GM23338 (cell line): Measurements from ENCODE around the gene SMARCE1. TPM values are rescaled to one million over a fixed set of nuclear protein-coding genes. Genes with fewer than 3 reads are reported as not detected.

Experiments
- ATAC-seq: fragments of 200-7000 bp; cut with Tn5 transposase; 3 replicates; pipeline ENCODE4 v1.9.1; 2020
- DNase-seq: peaks from one replicate; pipeline ENCODE4 v3.0.0-alpha.2; 2015; ENCODE audit warnings: low spot score
- H2AFZ ChIP-seq: fragments of 200-600 bp; sonication (generic); 2 replicates; pipeline ENCODE4 v1.8.0; 2016; ENCODE audit warnings: antibody characterized with exemption, mild to moderate bottlenecking, moderate library complexity
- H3F3A ChIP-seq: fragments of 200-600 bp; sonication (generic); replicated peaks from 2 replicates; pipeline ENCODE4 v1.8.0; 2017; ENCODE audit warnings: antibody characterized with exemption, mixed run types, low read depth
- H3K27ac ChIP-seq: fragments of 200-600 bp; sonication (generic); 2 replicates; pipeline ENCODE4 v1.6.1; 2016; ENCODE audit warnings: low read depth
- H3K27me3 ChIP-seq: fragments of 200-600 bp; sonication (generic); 2 replicates; pipeline ENCODE4 v1.8.0; 2016; ENCODE audit warnings: mild to moderate bottlenecking, mixed run types, moderate library complexity; ENCODE audit not compliant: insufficient read depth
- H3K36me3 ChIP-seq: fragments of 200-600 bp; sonication (generic); 2 replicates; pipeline ENCODE4 v1.8.0; 2016; ENCODE audit warnings: mild to moderate bottlenecking; ENCODE audit not compliant: insufficient read depth
- H3K4me1 ChIP-seq: fragments of 200-600 bp; sonication (generic); 2 replicates; pipeline ENCODE4 v1.8.0; 2016; ENCODE audit warnings: mild to moderate bottlenecking, moderate library complexity; ENCODE audit not compliant: insufficient read depth
- H3K4me2 ChIP-seq: fragments of 200-600 bp; sonication (generic); 2 replicates; pipeline ENCODE4 v1.7.1; 2017; ENCODE audit warnings: mixed run types
- H3K4me3 ChIP-seq: fragments of 200-600 bp; sonication (generic); 2 replicates; pipeline ENCODE4 v1.6.1; 2016; ENCODE audit warnings: mixed run types
- H3K79me2 ChIP-seq: fragments of 200-600 bp; sonication (generic); replicated peaks from 2 replicates; pipeline ENCODE4 v1.8.0; 2017; ENCODE audit warnings: mild to moderate bottlenecking; ENCODE audit not compliant: insufficient read depth
- H3K9me2 ChIP-seq: fragments of 200-600 bp; sonication (generic); 2 replicates; pipeline ENCODE4 v1.8.0; 2017; ENCODE audit not compliant: insufficient read depth
- H4K20me1 ChIP-seq: fragments of 200-600 bp; sonication (generic); replicated peaks from 2 replicates; pipeline ENCODE4 v1.8.0; 2017; ENCODE audit warnings: mild to moderate bottlenecking; ENCODE audit not compliant: insufficient read depth
- H3K27ac Mint-ChIP-seq: 2 replicates; pipeline ENCODE4 v1.8.0; 2020; ENCODE audit warnings: inconsistent platforms, mild to moderate bottlenecking, moderate library complexity, mixed read lengths
- H3K27me3 Mint-ChIP-seq: 3 replicates; pipeline ENCODE4 v1.8.0; 2022; ENCODE audit warnings: low read depth, mild to moderate bottlenecking, moderate library complexity, mixed read lengths, inconsistent platforms; ENCODE audit not compliant: insufficient read depth, poor library complexity
- H3K36me3 Mint-ChIP-seq: 3 replicates; pipeline ENCODE4 v1.8.0; 2021; ENCODE audit warnings: low read depth, mild to moderate bottlenecking, inconsistent platforms, moderate library complexity, mixed read lengths
- H3K4me1 Mint-ChIP-seq: 3 replicates; pipeline ENCODE4 v1.8.0; 2020; ENCODE audit warnings: mild to moderate bottlenecking, inconsistent platforms, mixed read lengths
- H3K4me3 Mint-ChIP-seq: 3 replicates; pipeline ENCODE4 v1.8.0; 2021; ENCODE audit warnings: moderate library complexity, mild to moderate bottlenecking, inconsistent platforms, mixed read lengths
- H3K9me3 Mint-ChIP-seq: 3 replicates; pipeline ENCODE4 v1.8.0; 2020; ENCODE audit warnings: moderate library complexity, mild to moderate bottlenecking, inconsistent platforms, mixed read lengths
- JUNB ChIP-seq: IDR thresholded peaks from one replicate; pipeline ENCODE4 v1.6.1; 2016; ENCODE audit warnings: antibody characterized with exemption; ENCODE audit not compliant: unreplicated experiment
- NANOG ChIP-seq: IDR thresholded peaks from 2 replicates; pipeline ENCODE4 v1.6.1; 2016; ENCODE audit warnings: antibody characterized with exemption, borderline replicate concordance
- STAT1 ChIP-seq: IDR thresholded peaks from one replicate; pipeline ENCODE4 v1.6.1; 2016; ENCODE audit warnings: antibody characterized with exemption; ENCODE audit not compliant: unreplicated experiment
- polyA plus RNA-seq: library from polyadenylated mRNA; unstranded; fragments of >200 nt; fragmentation: Nextera tagmentation; extraction: Ambion mirVana; gene quantifications from 2 replicates; pipeline ENCODE4 v1.2.1, GENCODE V29; 2016
- total RNA-seq: library from RNA; depleted of rRNA; stranded (reverse); fragments of >200 nt; shearing (Covaris generic); gene quantifications from 2 replicates; pipeline ENCODE4 v1.2.3, GENCODE V29; 2014
- TF ChIP-seq, protein P1 (sequence below): fragments of 250-450 bp; sonication (Bioruptor Pico); IDR thresholded peaks from 2 replicates; pipeline ENCODE4 v1.5.0; 2020; ENCODE audit warnings: mild to moderate bottlenecking, moderate library complexity

Gene SMARCE1
- total and polyA plus RNA-seq, 2 experiments from 2014 or later, result 101 to 258 TPM

DNA sequence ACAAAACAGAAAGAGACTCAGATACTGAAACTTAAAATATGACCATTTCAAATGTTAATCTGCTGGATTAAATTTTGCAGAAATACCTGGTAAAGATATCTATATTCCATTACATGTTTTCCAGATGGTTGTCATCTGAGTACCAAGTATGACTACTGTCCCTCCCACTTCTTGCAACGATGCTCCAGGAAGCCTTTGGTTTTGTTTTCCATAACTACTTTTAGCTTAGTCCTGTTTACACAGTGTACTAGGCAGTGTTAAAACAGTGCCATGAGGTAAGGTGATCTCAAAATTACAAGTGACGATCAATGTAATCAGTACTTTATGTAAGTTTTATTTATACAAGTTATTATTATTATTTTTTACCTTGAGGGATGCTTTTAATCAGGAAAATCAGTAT lies 17.8 kb downstream of the SMARCE1 start (continued):
- TF ChIP-seq, protein P1, sequence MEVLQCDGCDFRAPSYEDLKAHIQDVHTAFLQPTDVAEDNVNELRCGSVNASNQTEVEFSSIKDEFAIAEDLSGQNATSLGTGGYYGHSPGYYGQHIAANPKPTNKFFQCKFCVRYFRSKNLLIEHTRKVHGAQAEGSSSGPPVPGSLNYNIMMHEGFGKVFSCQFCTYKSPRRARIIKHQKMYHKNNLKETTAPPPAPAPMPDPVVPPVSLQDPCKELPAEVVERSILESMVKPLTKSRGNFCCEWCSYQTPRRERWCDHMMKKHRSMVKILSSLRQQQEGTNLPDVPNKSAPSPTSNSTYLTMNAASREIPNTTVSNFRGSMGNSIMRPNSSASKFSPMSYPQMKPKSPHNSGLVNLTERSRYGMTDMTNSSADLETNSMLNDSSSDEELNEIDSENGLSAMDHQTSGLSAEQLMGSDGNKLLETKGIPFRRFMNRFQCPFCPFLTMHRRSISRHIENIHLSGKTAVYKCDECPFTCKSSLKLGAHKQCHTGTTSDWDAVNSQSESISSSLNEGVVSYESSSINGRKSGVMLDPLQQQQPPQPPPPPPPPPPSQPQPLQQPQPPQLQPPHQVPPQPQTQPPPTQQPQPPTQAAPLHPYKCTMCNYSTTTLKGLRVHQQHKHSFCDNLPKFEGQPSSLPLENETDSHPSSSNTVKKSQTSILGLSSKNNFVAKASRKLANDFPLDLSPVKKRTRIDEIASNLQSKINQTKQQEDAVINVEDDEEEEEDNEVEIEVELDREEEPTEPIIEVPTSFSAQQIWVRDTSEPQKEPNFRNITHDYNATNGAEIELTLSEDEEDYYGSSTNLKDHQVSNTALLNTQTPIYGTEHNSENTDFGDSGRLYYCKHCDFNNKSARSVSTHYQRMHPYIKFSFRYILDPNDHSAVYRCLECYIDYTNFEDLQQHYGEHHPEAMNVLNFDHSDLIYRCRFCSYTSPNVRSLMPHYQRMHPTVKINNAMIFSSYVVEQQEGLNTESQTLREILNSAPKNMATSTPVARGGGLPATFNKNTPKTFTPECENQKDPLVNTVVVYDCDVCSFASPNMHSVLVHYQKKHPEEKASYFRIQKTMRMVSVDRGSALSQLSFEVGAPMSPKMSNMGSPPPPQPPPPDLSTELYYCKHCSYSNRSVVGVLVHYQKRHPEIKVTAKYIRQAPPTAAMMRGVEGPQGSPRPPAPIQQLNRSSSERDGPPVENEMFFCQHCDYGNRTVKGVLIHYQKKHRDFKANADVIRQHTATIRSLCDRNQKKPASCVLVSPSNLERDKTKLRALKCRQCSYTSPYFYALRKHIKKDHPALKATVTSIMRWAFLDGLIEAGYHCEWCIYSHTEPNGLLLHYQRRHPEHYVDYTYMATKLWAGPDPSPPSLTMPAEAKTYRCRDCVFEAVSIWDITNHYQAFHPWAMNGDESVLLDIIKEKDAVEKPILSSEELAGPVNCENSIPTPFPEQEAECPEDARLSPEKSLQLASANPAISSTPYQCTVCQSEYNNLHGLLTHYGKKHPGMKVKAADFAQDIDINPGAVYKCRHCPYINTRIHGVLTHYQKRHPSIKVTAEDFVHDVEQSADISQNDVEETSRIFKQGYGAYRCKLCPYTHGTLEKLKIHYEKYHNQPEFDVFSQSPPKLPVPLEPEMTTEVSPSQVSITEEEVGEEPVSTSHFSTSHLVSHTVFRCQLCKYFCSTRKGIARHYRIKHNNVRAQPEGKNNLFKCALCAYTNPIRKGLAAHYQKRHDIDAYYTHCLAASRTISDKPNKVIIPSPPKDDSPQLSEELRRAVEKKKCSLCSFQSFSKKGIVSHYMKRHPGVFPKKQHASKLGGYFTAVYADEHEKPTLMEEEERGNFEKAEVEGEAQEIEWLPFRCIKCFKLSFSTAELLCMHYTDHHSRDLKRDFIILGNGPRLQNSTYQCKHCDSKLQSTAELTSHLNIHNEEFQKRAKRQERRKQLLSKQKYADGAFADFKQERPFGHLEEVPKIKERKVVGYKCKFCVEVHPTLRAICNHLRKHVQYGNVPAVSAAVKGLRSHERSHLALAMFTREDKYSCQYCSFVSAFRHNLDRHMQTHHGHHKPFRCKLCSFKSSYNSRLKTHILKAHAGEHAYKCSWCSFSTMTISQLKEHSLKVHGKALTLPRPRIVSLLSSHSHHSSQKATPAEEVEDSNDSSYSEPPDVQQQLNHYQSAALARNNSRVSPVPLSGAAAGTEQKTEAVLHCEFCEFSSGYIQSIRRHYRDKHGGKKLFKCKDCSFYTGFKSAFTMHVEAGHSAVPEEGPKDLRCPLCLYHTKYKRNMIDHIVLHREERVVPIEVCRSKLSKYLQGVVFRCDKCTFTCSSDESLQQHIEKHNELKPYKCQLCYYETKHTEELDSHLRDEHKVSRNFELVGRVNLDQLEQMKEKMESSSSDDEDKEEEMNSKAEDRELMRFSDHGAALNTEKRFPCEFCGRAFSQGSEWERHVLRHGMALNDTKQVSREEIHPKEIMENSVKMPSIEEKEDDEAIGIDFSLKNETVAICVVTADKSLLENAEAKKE (CRISPR knock-in tag), result no peak
- TF ChIP-seq STAT1, result no peak

DNA sequence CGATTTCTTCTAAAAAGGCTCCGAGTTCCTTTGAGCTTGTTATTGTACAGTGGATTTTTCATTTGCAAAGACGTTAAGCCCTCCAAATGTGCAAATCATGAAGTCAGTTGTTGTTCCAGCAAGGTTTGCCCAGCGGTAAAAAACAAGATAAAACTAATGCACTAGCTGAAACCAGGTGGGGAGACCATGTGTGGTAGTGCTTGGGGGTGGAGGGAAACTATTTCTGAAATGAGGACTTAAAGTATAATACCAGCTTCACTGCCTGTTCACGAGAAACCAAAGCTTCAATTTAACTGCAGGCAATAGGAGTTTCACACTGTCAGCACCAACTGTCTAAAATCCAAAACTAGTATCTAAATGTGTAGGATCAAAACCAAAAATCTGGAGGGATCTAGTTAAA lies 22.3 kb downstream of the SMARCE1 start:
- Histone ChIP-seq H3K9me2 (no peaks in the 10 kb centered on the region), H3K27me3 (no peaks in the 10 kb centered on the region), H3K4me2 (no peak overlapping the region), H2AFZ (no peak overlapping the region), H3K4me3 (no peak overlapping the region), H3F3A (0 out of 2 replicates have a peak, but pooled peaks cover 4% of the 10 kb centered on the region), H3K36me3 (peaks cover 20% of the 10 kb centered on the region), H3K27ac (no peak overlapping the region), H3K4me1 (peaks cover 14% of the 10 kb centered on the region), H3K79me2 (no peaks in the 10 kb centered on the region), H4K20me1 (no peaks in the 10 kb centered on the region; the same call in 1 of the 2 replicates)
- Mint-ChIP-seq H3K4me1 (peaks cover 8% of the 10 kb centered on the region), H3K36me3 (peaks cover 22% of the 10 kb centered on the region; the same call in 2 of the 3 replicates), H3K27me3 (no peaks in the 10 kb centered on the region), H3K4me3 (no peak overlapping the region), H3K27ac (peak overlapping the region; percentile 7; the same call in 1 of the 2 replicates), H3K9me3 (no peaks in the 10 kb centered on the region)
- DNase-seq (no peak), ATAC-seq (no peak)
- TF ChIP-seq JUNB, result no peak
- TF ChIP-seq NANOG, result no peak
